Measurements from ENCODE around the gene ATG4A.

- TF ChIP-seq YY1 (IDR thresholded peaks at IDR 0.05; ENCODE audit: insufficient read depth, insufficient read length) (no peak), ZNF274 (IDR thresholded peaks at IDR 0.05; ENCODE audit: low read depth, low read length) (no peak), SUZ12 (IDR thresholded peaks at IDR 0.05; ENCODE audit: extremely low read depth, insufficient read depth, insufficient read length) (no peak)
These were observed 23.5 kb upstream of the ATG4A start for GRCh38 chrX:108068121-108068520.

All from NT2/D1 (cell line).